K562 (cell line): Measurements from ENCODE around the gene CHRNE. TPM values are rescaled to one million over a fixed set of nuclear protein-coding genes. Genes with fewer than 3 reads are reported as not detected.

Experiments used
- ATAC-seq: fragments of 200-7000 bp; cut with Tn5 transposase; 3 replicates; pipeline ENCODE4 v1.9.1; 2020; ENCODE audit warnings: moderate library complexity
- BruUV-seq: library from RNA; stranded (reverse); fragments of 400-500 nt; replicated peaks from 2 replicates; lab custom pipeline; 2021; lab: Mats Ljungman, UMichigan
- CTCF ChIA-PET: fragments of 300-600 bp; formaldehyde crosslinking; extraction: SDS; loops from one replicate; lab custom pipeline; 2021; ENCODE audit warnings: low intra/inter-chr PET ratio; lab: Yijun Ruan, JAX
- POLR2A ChIA-PET: fragments of 300-600, 350-650 bp; sonication (Branson Sonifier 250); formaldehyde crosslinking; extraction: SDS; loops from one replicate; lab custom pipeline; 2021; ENCODE audit warnings: antibody characterized with exemption, inconsistent platforms; lab: Yijun Ruan, JAX
- DNase-seq, 4 experiments: peaks; one replicate each; pipeline versions ENCODE4 v3.0.0 to v3.0.0-alpha.2; 2011 to 2018; ENCODE audit warnings: low spot score in 3 of 4, mixed read lengths in 3 of 4; ENCODE audit errors: extremely low read depth in 1 of 4
- FAIRE-seq: peaks from 2 replicates; lab custom pipeline; 2011; peaks lifted over from hg19 to GRCh38; lab: Jason Lieb, UNC
- H2AFZ ChIP-seq: 2 replicates; pipeline ENCODE4 v1.6.0; 2011; ENCODE audit warnings: low read depth, low read length, control low read depth, inconsistent platforms
- H3K27ac ChIP-seq: fragments of 200-600 bp; 3 replicates; pipeline ENCODE4 v1.8.0; 2011; ENCODE audit warnings: low read depth, mild to moderate bottlenecking, control low read depth, inconsistent platforms, low read length, moderate library complexity, mixed read lengths; ENCODE audit errors: extremely low read depth
- H3K27me3 ChIP-seq, 2 experiments: fragments of 300-600 bp in 1 of 2; 2 replicates in 1 of 2; 3 replicates in 1 of 2; pipeline versions ENCODE4 v1.6.0 to v1.8.0; 2011; ENCODE audit warnings: inconsistent platforms in 2 of 2, low read length in 2 of 2, mild to moderate bottlenecking in 1 of 2, mixed read lengths in 1 of 2, moderate library complexity in 1 of 2; ENCODE audit not compliant: control insufficient read depth in 2 of 2, insufficient read depth in 2 of 2
- H3K36me3 ChIP-seq: fragments of 300-600 bp; 3 replicates; pipeline ENCODE4 v1.8.0; 2011; ENCODE audit warnings: mild to moderate bottlenecking, low read length, inconsistent platforms; ENCODE audit not compliant: control insufficient read depth, insufficient read depth
- H3K4me1 ChIP-seq, 2 experiments: fragments of 200-600 bp in 1 of 2; replicated peaks in 1 of 2; 2 replicates in 1 of 2; 3 replicates in 1 of 2; pipeline versions ENCODE4 v1.5.1 to v1.8.0; 2011; ENCODE audit warnings: inconsistent platforms in 2 of 2, low read length in 2 of 2, mild to moderate bottlenecking in 1 of 2, mixed read lengths in 1 of 2, moderate library complexity in 1 of 2; ENCODE audit not compliant: control insufficient read depth in 2 of 2, insufficient read depth in 2 of 2
- H3K4me2 ChIP-seq: 2 replicates; pipeline ENCODE4 v1.6.1; 2011; ENCODE audit warnings: low read length, control low read depth, inconsistent platforms, mixed read lengths; ENCODE audit not compliant: insufficient read depth
- H3K4me3 ChIP-seq: fragments of 200-600 bp; sonication (generic), shearing (Covaris generic); 2 replicates; pipeline ENCODE4 v1.5.1; 2016; ENCODE audit warnings: control low read depth, inconsistent platforms
- H3K79me2 ChIP-seq: fragments of 200-600 bp; 3 replicates; pipeline ENCODE4 v1.8.0; 2011; ENCODE audit warnings: low read length, inconsistent platforms; ENCODE audit not compliant: control insufficient read depth, insufficient read depth
- H3K9ac ChIP-seq, 2 experiments: 2 replicates each; pipeline versions ENCODE4 v1.6.0 to v1.6.1; 2011; ENCODE audit warnings: low read depth in 2 of 2, low read length in 2 of 2, control low read depth in 1 of 2, inconsistent platforms in 1 of 2, mild to moderate bottlenecking in 1 of 2, mixed read lengths in 1 of 2; ENCODE audit not compliant: insufficient read depth in 1 of 2
- H3K9me1 ChIP-seq: one replicate; pipeline ENCODE4 v1.6.0; 2011; ENCODE audit warnings: inconsistent platforms, mild to moderate bottlenecking, low read length, moderate library complexity; ENCODE audit not compliant: control insufficient read depth, insufficient read depth
- H3K9me3 ChIP-seq: replicated peaks from 2 replicates; pipeline ENCODE4 v1.5.1; 2011; ENCODE audit warnings: low read depth, low read length, inconsistent platforms; ENCODE audit not compliant: control insufficient read depth, insufficient read depth
- H4K20me1 ChIP-seq: replicated peaks from 2 replicates; pipeline ENCODE4 v1.6.1; 2011; ENCODE audit warnings: low read length, inconsistent platforms, mixed read lengths; ENCODE audit not compliant: control insufficient read depth, insufficient read depth
- CAMTA2 ChIP-seq: fragments of 250-450 bp; sonication (Bioruptor Pico); conservative IDR thresholded peaks from 2 replicates; pipeline ENCODE4 v1.5.1; 2022
- CBX5 ChIP-seq: IDR thresholded peaks from 2 replicates; pipeline ENCODE4 v1.6.1; 2014; ENCODE audit warnings: low read depth, borderline replicate concordance
- CBX8 ChIP-seq: fragments of 200-600 bp; sonication (generic); IDR thresholded peaks from 2 replicates; pipeline ENCODE4 v1.6.1; 2012; ENCODE audit warnings: borderline replicate concordance, mixed run types, low read depth, mild to moderate bottlenecking, moderate library complexity, mixed read lengths, low read length, control low read depth, inconsistent platforms; ENCODE audit not compliant: poor library complexity, severe bottlenecking; ENCODE audit errors: extremely low read depth
- DIDO1 ChIP-seq: fragments of 450-650 bp; IDR thresholded peaks from 2 replicates; pipeline ENCODE4 v1.6.1; 2016; ENCODE audit warnings: low read depth, missing biosample characterization, missing genetic modification characterization
- ETV6 ChIP-seq, 3 experiments: fragments of 150-350 bp in 1 of 3; sonication (generic) in 1 of 3; formaldehyde crosslinking in 1 of 3; IDR thresholded peaks; 2 replicates each; pipeline versions ENCODE4 v1.6.1 to v1.8.0; 2014 to 2022; ENCODE audit warnings: borderline replicate concordance in 2 of 3, low read depth in 2 of 3, antibody characterized with exemption in 1 of 3, low read length in 1 of 3, mild to moderate bottlenecking in 1 of 3, missing genetic modification reagents in 1 of 3
- MYNN ChIP-seq, 2 experiments: sonication (generic); formaldehyde crosslinking in 1 of 2; IDR thresholded peaks; 2 replicates each; pipeline versions ENCODE4 v1.5.0 to v1.6.1; 2016 to 2020; ENCODE audit warnings: antibody characterized with exemption in 1 of 2, missing genetic modification reagents in 1 of 2
- NCOA1 ChIP-seq: fragments of 450-650 bp; IDR thresholded peaks from 2 replicates; pipeline ENCODE4 v1.6.1; 2016; ENCODE audit warnings: low read depth
- PHB ChIP-seq: fragments of 250-450 bp; sonication (Bioruptor Pico); IDR thresholded peaks from 2 replicates; pipeline ENCODE4 v1.5.0; 2021
- SAFB2 ChIP-seq: fragments of 200-400 bp; formaldehyde crosslinking; IDR thresholded peaks from 2 replicates; pipeline ENCODE4 v1.6.1; 2018; ENCODE audit warnings: borderline replicate concordance, low read length, low read depth, moderate library complexity; ENCODE audit not compliant: severe bottlenecking
- SP1 ChIP-seq: sonication (generic); formaldehyde crosslinking; IDR thresholded peaks from 2 replicates; pipeline ENCODE4 v1.8.1; 2022; ENCODE audit warnings: mild to moderate bottlenecking, missing genetic modification reagents
- ZEB2 ChIP-seq: fragments of 450-650 bp; IDR thresholded peaks from 2 replicates; pipeline ENCODE4 v1.6.1; 2016
- ZNF140 ChIP-seq: fragments of 250-450 bp; sonication (Bioruptor Pico); IDR thresholded peaks from 2 replicates; pipeline ENCODE4 v1.8.0; 2021; ENCODE audit warnings: moderate library complexity, mild to moderate bottlenecking, inconsistent platforms
- ZNF764 ChIP-seq: fragments of 250-450 bp; sonication (Bioruptor Pico); IDR thresholded peaks from 2 replicates; pipeline ENCODE4 v1.4.0; 2020; ENCODE audit warnings: low read depth, mild to moderate bottlenecking, moderate library complexity
- WGBS: fragments of 100-300 bp; shearing (Covaris generic); methylation state at CpG from one replicate; pipeline ENCODE4 v1.1.6; 2016; ENCODE audit warnings: low coverage, mixed read lengths; ENCODE audit not compliant: insufficient coverage; ENCODE audit errors: missing lambda C conversion rate; 5-methylcytosine and 5-hydroxymethylcytosine counted together
- in situ Hi-C: fragments of 300-500 bp; cut with MboI; formaldehyde crosslinking; loops from 4 replicates; pipeline ENCODE4 v1.15.0; 2018; ENCODE audit warnings: inconsistent platforms, mixed read lengths
- intact Hi-C: fragments of 100-400 bp; cut with micrococcal nuclease; formaldehyde crosslinking; loops from 2 replicates; pipeline ENCODE4 v1.14.2; 2022
- polyA plus RNA-seq, 8 experiments: library from polyadenylated mRNA; depleted of rRNA in 4 of 8; stranded (reverse) in 5 of 8; unstranded in 3 of 8; fragments of >200 nt; fragmentation: Nextera tagmentation in 2 of 8; fragmentation: Illumina TruSeq in 1 of 8; extraction: Ambion mirVana in 2 of 8; extraction: Trizol in 1 of 8; gene quantifications; 2 replicates each; pipeline versions ENCODE4 v1.2.1 to v1.2.3, GENCODE V29; 2011 to 2014; ENCODE audit warnings: inconsistent platforms in 1 of 8, missing spikeins in 1 of 8
- total RNA-seq, 7 experiments: library from RNA; depleted of rRNA in 6 of 7; stranded (reverse); fragments of >200 nt in 6 of 7; fragmentation: Illumina TruSeq in 2 of 7; extraction: Trizol in 2 of 7; gene quantifications; 2 replicates each; pipeline versions ENCODE4 v1.2.1 to v1.2.3, GENCODE V29; 2011 to 2021; ENCODE audit warnings: low replicate concordance in 1 of 7
- TF ChIP-seq, protein P1 (sequence below): fragments of 250-450 bp; sonication (Bioruptor Pico); IDR thresholded peaks from 2 replicates; pipeline ENCODE4 v1.6.1; 2021; ENCODE audit warnings: mild to moderate bottlenecking

The CHRNE gene
- total and polyA plus RNA-seq, 9 of the 15 experiments (the other 6 are each of a cell fraction or from before 2014, with no cell fraction given): not detected

DNA sequence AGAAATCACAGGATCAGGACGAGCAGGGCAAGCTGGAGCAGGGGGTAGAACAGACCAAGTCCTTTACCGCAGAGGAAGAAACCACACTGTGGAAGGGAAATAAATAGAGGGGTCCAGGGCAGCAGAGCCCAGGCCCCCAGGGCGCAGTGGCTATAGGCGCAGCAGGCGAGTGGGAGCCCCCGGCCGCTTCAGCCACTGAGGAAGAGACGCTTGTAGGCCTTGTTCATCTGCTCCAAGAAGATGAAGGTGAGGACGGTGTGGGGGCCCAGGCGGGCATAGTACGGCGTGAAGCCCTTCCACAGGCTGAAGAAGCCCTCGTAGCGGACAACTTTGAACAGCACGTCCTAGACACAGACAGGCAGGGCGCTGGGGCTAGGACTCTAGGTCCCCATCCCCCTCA is 34.7 kb upstream of the CHRNE start:
- Histone ChIP-seq H3K4me1 (peaks cover 13 to 34% of the 10 kb centered on the region in 2 experiments; a peak in 4 of 5 replicates), H4K20me1 (no peaks in the 10 kb centered on the region), H3K4me2 (no peak overlapping the region), H3K27ac (no peak overlapping the region), H3K36me3 (peaks cover 38% of the 10 kb centered on the region), H2AFZ (no peak overlapping the region), H3K9me1 (no peaks in the 10 kb centered on the region), H3K79me2 (peaks cover 41% of the 10 kb centered on the region), H3K4me3 (no peak overlapping the region), H3K9me3 (no peaks in the 10 kb centered on the region), H3K27me3 (no peaks in the 10 kb centered on the region), H3K9ac (peak overlapping the region in 1 of 2 experiments; percentile 98; a peak in 2 of 4 replicates)
- in situ Hi-C loops: no loop called here
- CTCF ChIA-PET: no interaction called here
- no peak for ATAC-seq
- no TSS peak for BruUV-seq
- TF ChIP-seq SAFB2 (no peak), NCOA1 (no peak), ZNF140 (CRISPR knock-in tag) (no peak), DIDO1 (tag) (no peak), ZEB2 (no peak), ETV6 (IDR thresholded peaks at IDR 0.05; ENCODE audit: borderline replicate concordance in 1 of 2, low read depth in 2 of 2, low read length in 1 of 2) (no peak), ETV6 (CRISPR knock-in tag; IDR thresholded peaks at IDR 0.05; ENCODE audit: borderline replicate concordance) (no peak), PHB (CRISPR knock-in tag) (no peak), SP1 (CRISPR knock-in tag) (no peak), CBX8 (no peak), MYNN (IDR thresholded peaks at IDR 0.05) (no peak), MYNN (CRISPR knock-in tag; IDR thresholded peaks at IDR 0.05) (no peak), ZNF764 (CRISPR knock-in tag) (no peak), CAMTA2 (CRISPR knock-in tag) (no peak), CBX5 (no peak)
- TF ChIP-seq, protein P1, sequence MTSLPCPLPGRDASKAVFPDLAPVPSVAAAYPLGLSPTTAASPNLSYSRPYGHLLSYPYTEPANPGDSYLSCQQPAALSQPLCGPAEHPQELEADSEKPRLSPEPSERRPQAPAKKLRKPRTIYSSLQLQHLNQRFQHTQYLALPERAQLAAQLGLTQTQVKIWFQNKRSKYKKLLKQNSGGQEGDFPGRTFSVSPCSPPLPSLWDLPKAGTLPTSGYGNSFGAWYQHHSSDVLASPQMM (CRISPR knock-in tag): no peak
- no peak for DNase-seq
- POLR2A ChIA-PET: interaction anchor here (1.8 kb wide), 1 partner anchor 30 kb away, joined by 4 read pairs; the partner anchor contains the start of gene SPAG7
- intact Hi-C loops: no loop called here
- no peak for FAIRE-seq
- WGBS: no CpG with 5 or more reads among the region's 16 CpGs
